Measurements from ENCODE around the gene LY6G6F. TPM values are rescaled to one million over a fixed set of nuclear protein-coding genes. Genes with fewer than 3 reads are reported as not detected.

LY6G6F gene
- total and polyA plus RNA-seq, 2 of the 13 experiments (the other 11 are each of a cell fraction or from before 2014, with no cell fraction given), result not detected

GRCh38 chr6:31663961-31664789, 42.5 kb upstream of the LY6G6F start (continued):
- TF ChIP-seq ZNF83 (CRISPR knock-in tag; IDR thresholded peaks at IDR 0.05; ENCODE audit: borderline replicate concordance) (peak; percentile 39; the same call in 1 of the 2 replicates), RARA (CRISPR knock-in tag; IDR thresholded peaks at IDR 0.05) (peak; percentile 38; the same call in 1 of the 2 replicates), ZFP1 (CRISPR knock-in tag; IDR thresholded peaks at IDR 0.05) (peak; percentile 13; the same call in 1 of the 2 replicates), ZNF264 (CRISPR knock-in tag; IDR thresholded peaks at IDR 0.05) (0 out of 2 replicates have a peak, but pooled peaks have one; percentile 43), GABPB1 (CRISPR knock-in tag; IDR thresholded peaks at IDR 0.05) (peak; percentile 30; the same call in 1 of the 2 replicates), IKZF1 (IDR thresholded peaks at IDR 0.05) (no peak), NR2F6 (IDR thresholded peaks at IDR 0.05) (peak; percentile 87), NR2F6 (CRISPR knock-in tag; IDR thresholded peaks at IDR 0.05) (peak; percentile 90), SRY (CRISPR knock-in tag; IDR thresholded peaks at IDR 0.05) (0 out of 2 replicates have a peak, but pooled peaks have one; percentile 28), FOSL1 (CRISPR knock-in tag; IDR thresholded peaks at IDR 0.05; ENCODE audit: borderline replicate concordance) (0 out of 2 replicates have a peak, but pooled peaks have one; percentile 6), ATM (IDR thresholded peaks at IDR 0.05; ENCODE audit: borderline replicate concordance) (no peak), HCFC1 (IDR thresholded peaks at IDR 0.05; ENCODE audit: low read depth, low read length) (no peak), MYPOP (CRISPR knock-in tag; IDR thresholded peaks at IDR 0.05) (peak; percentile 2; the same call in 1 of the 2 replicates), POLR2G (IDR thresholded peaks at IDR 0.05; ENCODE audit: low read depth, low read length) (0 out of 2 replicates have a peak, but pooled peaks have one; percentile 6), ZNF512 (CRISPR knock-in tag; IDR thresholded peaks at IDR 0.05) (0 out of 2 replicates have a peak, but pooled peaks have one; percentile 17), THAP9 (CRISPR knock-in tag; IDR thresholded peaks at IDR 0.05; ENCODE audit: borderline replicate concordance) (peak; percentile 34; the same call in 1 of the 2 replicates), SP2 (CRISPR knock-in tag; IDR thresholded peaks at IDR 0.05) (no peak), ZNF333 (CRISPR knock-in tag; IDR thresholded peaks at IDR 0.05; ENCODE audit: borderline replicate concordance) (0 out of 2 replicates have a peak, but pooled peaks have one; percentile 40), NFKB2 (CRISPR knock-in tag; IDR thresholded peaks at IDR 0.05; ENCODE audit: borderline replicate concordance) (peak; percentile 78; the same call in 1 of the 2 replicates), ZNF776 (CRISPR knock-in tag; IDR thresholded peaks at IDR 0.05) (0 out of 2 replicates have a peak, but pooled peaks have one; percentile 17), CBFB (CRISPR knock-in tag; IDR thresholded peaks at IDR 0.05) (no peak), ZNF850 (CRISPR knock-in tag; conservative IDR thresholded peaks at IDR 0.05) (0 out of 2 replicates have a peak, but pooled peaks have one; percentile 3), RBM22 (optimal IDR thresholded peaks at IDR 0.05; ENCODE audit: low read length) (peak; percentile 68), KDM5A (IDR thresholded peaks at IDR 0.05; ENCODE audit: borderline replicate concordance, low read length) (no peak)
